Mesendoderm (in vitro differentiated cells): ENCODE measurements around the gene KIF18A.

Experiments used
- DNase-seq: peaks from one replicate; pipeline ENCODE4 v3.0.0; 2013
- H2AK5ac ChIP-seq: 2 replicates; pipeline ENCODE4 v1.6.1; 2013; ENCODE audit warnings: low read length, inconsistent platforms
- H2BK120ac ChIP-seq: 2 replicates; pipeline ENCODE4 v1.6.1; 2013; ENCODE audit warnings: low read depth, mild to moderate bottlenecking, low read length, moderate library complexity, mixed read lengths
- H2BK15ac ChIP-seq: replicated peaks from 2 replicates; pipeline ENCODE4 v1.6.1; 2013; ENCODE audit warnings: low read depth, mild to moderate bottlenecking, moderate library complexity
- H2BK5ac ChIP-seq: 2 replicates; pipeline ENCODE4 v1.6.1; 2013; ENCODE audit warnings: low read length, inconsistent platforms
- H3K18ac ChIP-seq: 2 replicates; pipeline ENCODE4 v1.6.1; 2013; ENCODE audit warnings: mild to moderate bottlenecking, low read length, mixed read lengths
- H3K23ac ChIP-seq: one replicate; pipeline ENCODE4 v1.6.1; 2013; ENCODE audit warnings: low read length
- H3K27ac ChIP-seq: 2 replicates; pipeline ENCODE4 v1.5.1; 2013; ENCODE audit warnings: low read depth, mild to moderate bottlenecking, inconsistent platforms, low read length, moderate library complexity
- H3K27me3 ChIP-seq: 2 replicates; pipeline ENCODE4 v1.6.1; 2013; ENCODE audit warnings: low read length, control low read depth, mild to moderate bottlenecking, inconsistent platforms; ENCODE audit not compliant: insufficient read depth, poor library complexity
- H3K36me3 ChIP-seq: 2 replicates; pipeline ENCODE4 v1.6.1; 2013; ENCODE audit warnings: low read length, inconsistent platforms; ENCODE audit not compliant: control insufficient read depth, insufficient read depth
- H3K4ac ChIP-seq: one replicate; pipeline ENCODE4 v1.6.1; 2013; ENCODE audit warnings: low read depth, mild to moderate bottlenecking, low read length, moderate library complexity
- H3K4me1 ChIP-seq: 2 replicates; pipeline ENCODE4 v1.6.1; 2013; ENCODE audit warnings: low read depth, low read length, inconsistent platforms; ENCODE audit not compliant: control insufficient read depth
- H3K4me2 ChIP-seq: 2 replicates; pipeline ENCODE4 v1.6.1; 2013; ENCODE audit warnings: low read length
- H3K4me3 ChIP-seq: 2 replicates; pipeline ENCODE4 v1.5.1; 2013; ENCODE audit warnings: mild to moderate bottlenecking, low read length
- H3K56ac ChIP-seq: one replicate; pipeline ENCODE4 v1.6.1; 2013; ENCODE audit warnings: low read length
- H3K79me1 ChIP-seq: 2 replicates; pipeline ENCODE4 v1.6.1; 2013; ENCODE audit warnings: low read length, inconsistent platforms
- H3K79me2 ChIP-seq: 2 replicates; pipeline ENCODE4 v1.6.1; 2013; ENCODE audit warnings: mild to moderate bottlenecking, low read length; ENCODE audit not compliant: control insufficient read depth, insufficient read depth
- H3K9ac ChIP-seq: 2 replicates; pipeline ENCODE4 v1.6.1; 2013; ENCODE audit warnings: low read length, inconsistent platforms
- H4K5ac ChIP-seq: one replicate; pipeline ENCODE4 v1.6.1; 2013; ENCODE audit warnings: low read length
- H4K8ac ChIP-seq: one replicate; pipeline ENCODE4 v1.6.1; 2013; ENCODE audit warnings: low read depth, mild to moderate bottlenecking, control low read depth, low read length, moderate library complexity
- WGBS: extraction: QIAGEN DNeasy Blood & Tissue Kit; methylation state at CpG from one replicate; pipeline ENCODE4 v1.1.7; 2013; ENCODE audit warnings: low lambda C conversion rate, missing lambda C conversion rate; ENCODE audit not compliant: insufficient coverage; ENCODE audit errors: extremely low coverage; 5-methylcytosine and 5-hydroxymethylcytosine counted together

KIF18A gene

GRCh38 chr11:28110821-28111200 lies 2.9 kb upstream of the KIF18A start:
- Histone ChIP-seq H3K36me3 (no peaks in the 10 kb centered on the region), H4K5ac (no peak overlapping the region), H3K9ac (peak overlapping the region; percentile 81), H3K79me1 (peaks cover 3% of the 10 kb centered on the region), H3K18ac (peak overlapping the region; percentile 51), H3K27me3 (no peaks in the 10 kb centered on the region), H3K79me2 (peaks cover 15% of the 10 kb centered on the region), H3K4me1 (no peaks in the 10 kb centered on the region), H3K4me3 (peak overlapping the region; percentile 88), H3K4ac (no peak overlapping the region), H3K23ac (no peak overlapping the region), H2AK5ac (no peak overlapping the region), H2BK5ac (no peak overlapping the region), H2BK15ac (no peak overlapping the region), H3K4me2 (peak overlapping the region; percentile 86), H2BK120ac (no peak overlapping the region), H3K56ac (peak overlapping the region; percentile 86), H4K8ac (peak overlapping the region; percentile 98), H3K27ac (no peak overlapping the region)
- no peak for DNase-seq

- WGBS = no CpG with 5 or more reads among the region's 31 CpGs
- Histone ChIP-seq H3K4ac (no peak overlapping the region), H2AK5ac (no peak overlapping the region), H3K36me3 (no peaks in the 10 kb centered on the region), H3K18ac (peak overlapping the region; percentile 51), H2BK15ac (no peak overlapping the region), H3K79me2 (peaks cover 17% of the 10 kb centered on the region), H3K23ac (no peak overlapping the region), H3K79me1 (peaks cover 3% of the 10 kb centered on the region), H3K9ac (peak overlapping the region; percentile 81), H3K27ac (peak overlapping the region; percentile 3), H2BK120ac (peak overlapping the region; percentile 65), H3K4me1 (no peaks in the 10 kb centered on the region), H3K4me3 (peak overlapping the region; percentile 88), H4K5ac (no peak overlapping the region), H4K8ac (peak overlapping the region; percentile 98), H3K56ac (peak overlapping the region; percentile 86), H2BK5ac (no peak overlapping the region), H3K4me2 (peak overlapping the region; percentile 86), H3K27me3 (no peaks in the 10 kb centered on the region)
- peak; percentile 86 for DNase-seq
These were observed 2.3 kb upstream of the KIF18A start for GRCh38 chr11:28110108-28110820.

DNA sequence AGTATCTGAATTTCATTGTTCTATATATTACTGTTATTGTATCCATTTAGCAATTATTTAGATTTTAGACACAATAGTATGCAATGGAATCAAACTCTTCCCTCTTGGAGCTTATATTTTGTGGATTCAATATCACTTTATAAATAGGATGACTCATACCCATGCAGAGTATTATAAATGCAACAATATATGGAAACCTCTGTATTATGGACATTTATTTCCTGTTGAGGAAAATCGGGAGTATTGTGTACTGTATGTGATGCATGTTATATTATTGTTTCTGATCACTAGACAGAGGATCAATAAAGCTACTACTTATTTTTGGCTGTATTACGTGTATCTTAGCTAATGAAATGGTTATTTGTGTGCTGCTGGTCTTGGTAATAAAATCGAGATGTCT lies 1.0 kb upstream of the KIF18A start:
- no CpG with 5 or more reads among the region's 3 CpGs for WGBS
- DNase-seq = no peak
- Histone ChIP-seq H3K4me3 (no peak overlapping the region), H4K5ac (no peak overlapping the region), H3K56ac (no peak overlapping the region), H3K27me3 (no peaks in the 10 kb centered on the region), H3K79me2 (peaks cover 19% of the 10 kb centered on the region), H2BK5ac (no peak overlapping the region), H3K23ac (no peak overlapping the region), H3K18ac (no peak overlapping the region), H3K4ac (no peak overlapping the region), H2BK120ac (no peak overlapping the region), H3K9ac (no peak overlapping the region), H3K36me3 (no peaks in the 10 kb centered on the region), H3K79me1 (peaks cover 3% of the 10 kb centered on the region), H3K4me2 (no peak overlapping the region), H2BK15ac (no peak overlapping the region), H3K27ac (no peak overlapping the region), H3K4me1 (no peaks in the 10 kb centered on the region), H2AK5ac (no peak overlapping the region), H4K8ac (no peak overlapping the region)

GRCh38 chr11:28107191-28107749 lies 686 bp downstream of the KIF18A start:
- Histone ChIP-seq H4K5ac (no peak overlapping the region), H3K4me1 (no peaks in the 10 kb centered on the region), H3K4me3 (peak overlapping the region; percentile 88), H3K79me1 (peaks cover 3% of the 10 kb centered on the region), H3K23ac (no peak overlapping the region), H2AK5ac (no peak overlapping the region), H2BK120ac (no peak overlapping the region), H3K36me3 (no peaks in the 10 kb centered on the region), H3K27me3 (no peaks in the 10 kb centered on the region), H3K9ac (peak overlapping the region; percentile 79), H3K79me2 (peaks cover 19% of the 10 kb centered on the region), H2BK5ac (no peak overlapping the region), H3K56ac (peak overlapping the region; percentile 91), H2BK15ac (no peak overlapping the region), H3K27ac (peak overlapping the region; percentile 55), H3K4me2 (peak overlapping the region; percentile 75), H3K4ac (no peak overlapping the region), H3K18ac (peak overlapping the region; percentile 39), H4K8ac (no peak overlapping the region)
- DNase-seq = peak; percentile 53
- no CpG with 5 or more reads among the region's 11 CpGs for WGBS

DNA sequence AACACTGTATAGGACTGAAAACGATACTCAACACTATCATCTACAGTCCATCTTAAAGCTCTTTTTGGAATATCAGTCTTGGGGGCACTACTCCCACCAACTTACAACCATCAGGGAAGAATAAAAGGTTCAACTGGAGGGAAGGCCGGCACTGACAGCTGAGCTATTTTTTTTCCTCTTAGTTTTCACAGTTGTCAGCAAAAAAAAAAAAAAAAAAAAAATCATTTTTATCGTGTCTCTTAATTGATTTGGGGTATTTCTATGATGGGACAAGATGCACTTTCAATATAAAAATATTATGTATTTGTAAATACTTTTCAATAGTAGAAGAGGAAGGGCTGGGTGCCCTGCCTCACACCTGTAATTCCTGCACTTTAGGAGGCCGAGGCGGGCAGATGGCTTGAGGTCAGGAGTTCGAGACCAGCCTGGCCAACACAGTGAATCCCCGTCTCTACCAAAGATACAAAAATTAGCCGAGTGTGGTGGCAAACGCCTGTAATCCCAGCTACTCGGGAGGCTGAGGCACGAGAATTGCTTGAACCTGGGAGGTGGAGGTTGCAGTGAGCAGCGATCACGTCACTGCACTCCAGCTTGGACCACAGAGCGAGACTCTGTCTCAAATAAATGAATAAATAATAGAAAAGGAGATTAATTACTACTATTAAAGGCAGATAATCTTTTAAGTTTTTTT lies 1.5 kb downstream of the KIF18A start:
- DNase-seq = no peak
- Histone ChIP-seq H4K8ac (no peak overlapping the region), H3K4ac (no peak overlapping the region), H3K9ac (no peak overlapping the region), H3K27ac (no peak overlapping the region), H2BK120ac (no peak overlapping the region), H3K4me3 (no peak overlapping the region), H3K23ac (no peak overlapping the region), H2BK5ac (no peak overlapping the region), H3K18ac (no peak overlapping the region), H3K4me1 (no peaks in the 10 kb centered on the region), H3K36me3 (no peaks in the 10 kb centered on the region), H3K27me3 (no peaks in the 10 kb centered on the region), H3K79me1 (peaks cover 2% of the 10 kb centered on the region), H3K79me2 (peaks cover 20% of the 10 kb centered on the region), H3K56ac (no peak overlapping the region), H4K5ac (no peak overlapping the region), H2BK15ac (no peak overlapping the region), H2AK5ac (no peak overlapping the region), H3K4me2 (no peak overlapping the region)
- WGBS = no CpG with 5 or more reads among the region's 14 CpGs
